DOHH2 (cell line): ENCODE results near the gene HAT1.

ENCODE experiments used
- H3F3A ChIP-seq: fragments of 200-600 bp; sonication (generic), shearing (Covaris generic); 2 replicates; pipeline ENCODE4 v1.6.0; 2016; ENCODE audit warnings: antibody characterized with exemption, mild to moderate bottlenecking; ENCODE audit not compliant: control insufficient read depth, insufficient read depth
- H3K27ac ChIP-seq: fragments of 200-600 bp; sonication (generic); 2 replicates; pipeline ENCODE4 v1.5.1; 2014; ENCODE audit warnings: low read depth, mild to moderate bottlenecking, low read length, moderate library complexity
- H3K27me3 ChIP-seq: fragments of 200-600 bp; sonication (generic); 2 replicates; pipeline ENCODE4 v1.6.1; 2014; ENCODE audit warnings: mild to moderate bottlenecking, low read length, mixed read lengths; ENCODE audit not compliant: control insufficient read depth
- H3K36me3 ChIP-seq: fragments of 200-600 bp; sonication (generic); 2 replicates; pipeline ENCODE4 v1.6.1; 2014; ENCODE audit warnings: mild to moderate bottlenecking, low read length, moderate library complexity, mixed read lengths; ENCODE audit not compliant: control insufficient read depth
- H3K4me1 ChIP-seq: fragments of 200-600 bp; sonication (generic); 2 replicates; pipeline ENCODE4 v1.6.1; 2014; ENCODE audit warnings: mild to moderate bottlenecking, low read length, mixed read lengths; ENCODE audit not compliant: control insufficient read depth
- H3K4me2 ChIP-seq: fragments of 200-600 bp; sonication (generic); 2 replicates; pipeline ENCODE4 v1.6.0; 2014; ENCODE audit warnings: mild to moderate bottlenecking, low read length, moderate library complexity
- H3K4me3 ChIP-seq: fragments of 200-600 bp; sonication (generic); 2 replicates; pipeline ENCODE4 v1.5.1; 2014; ENCODE audit warnings: mild to moderate bottlenecking, low read length, mixed read lengths
- H3K79me2 ChIP-seq: fragments of 200-600 bp; sonication (generic); 2 replicates; pipeline ENCODE4 v1.6.1; 2014; ENCODE audit warnings: mild to moderate bottlenecking, low read length, mixed read lengths; ENCODE audit not compliant: control insufficient read depth
- H3K9me2 ChIP-seq: fragments of 200-600 bp; sonication (generic); replicated peaks from 2 replicates; pipeline ENCODE4 v1.6.1; 2014; ENCODE audit warnings: mild to moderate bottlenecking, low read length, mixed read lengths; ENCODE audit not compliant: control insufficient read depth
- H3K9me3 ChIP-seq: fragments of 200-600 bp; sonication (generic); 2 replicates; pipeline ENCODE4 v1.6.1; 2014; ENCODE audit warnings: antibody characterized with exemption, low read length, mixed read lengths; ENCODE audit not compliant: control insufficient read depth, insufficient read depth
- H4K20me1 ChIP-seq: fragments of 200-600 bp; sonication (generic); 2 replicates; pipeline ENCODE4 v1.6.0; 2014; ENCODE audit warnings: low read depth, mild to moderate bottlenecking, antibody characterized with exemption, low read length, moderate library complexity; ENCODE audit not compliant: control insufficient read depth, insufficient read depth
- EZH2phosphoT487 ChIP-seq: fragments of 200-600 bp; sonication (generic); IDR thresholded peaks from 2 replicates; pipeline ENCODE4 v1.6.1; 2017; ENCODE audit warnings: borderline replicate concordance, mild to moderate bottlenecking, antibody characterized with exemption, low read length, moderate library complexity, mixed read lengths
- TF ChIP-seq, protein P1 (sequence below): fragments of 200-600 bp; sonication (generic); IDR thresholded peaks from one replicate; pipeline ENCODE4 v1.5.1; 2014; ENCODE audit warnings: antibody characterized with exemption, mild to moderate bottlenecking, low read depth, low read length; ENCODE audit not compliant: poor library complexity, severe bottlenecking

Gene HAT1

DNA sequence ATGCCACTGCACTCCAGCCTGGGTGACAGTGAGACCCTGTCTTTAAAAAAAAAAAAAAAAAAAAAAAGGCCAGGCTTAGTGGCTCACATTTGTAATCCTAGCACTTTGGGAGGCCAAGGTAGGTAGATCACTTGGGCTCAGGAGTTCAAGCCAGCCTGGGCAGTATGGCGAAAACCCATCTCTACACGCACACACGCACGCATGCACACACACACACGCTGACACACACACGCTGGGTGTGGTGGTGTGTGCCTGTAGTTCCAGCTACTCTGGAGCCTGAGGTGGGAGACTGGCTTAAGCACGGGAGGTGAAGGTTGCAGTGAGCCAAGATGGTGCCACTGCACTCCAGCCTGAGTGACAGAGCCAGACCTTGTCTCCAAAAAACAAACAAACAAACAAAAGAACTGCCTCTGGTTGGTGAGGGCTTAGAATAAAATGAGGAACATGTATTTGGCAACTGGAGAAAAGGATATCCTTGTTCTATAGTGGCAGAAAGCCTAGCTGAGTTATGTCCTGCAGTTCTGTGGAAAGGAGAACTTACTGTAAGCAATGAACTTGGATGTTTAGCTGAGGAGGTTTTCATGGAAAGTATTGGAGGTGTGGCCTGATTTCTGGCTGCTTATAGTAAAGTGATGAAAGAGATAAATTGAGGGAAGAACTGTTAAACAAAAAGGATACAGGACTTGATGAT lies 34.0 kb downstream of the HAT1 start:
- Histone ChIP-seq H3K4me3 (no peak overlapping the region), H3K27ac (no peak overlapping the region), H3K27me3 (no peaks in the 10 kb centered on the region), H3K79me2 (no peaks in the 10 kb centered on the region), H4K20me1 (no peaks in the 10 kb centered on the region), H3F3A (no peaks in the 10 kb centered on the region), H3K9me2 (no peaks in the 10 kb centered on the region), H3K9me3 (no peaks in the 10 kb centered on the region), H3K4me1 (no peaks in the 10 kb centered on the region), H3K36me3 (peaks cover 29% of the 10 kb centered on the region), H3K4me2 (no peak overlapping the region)
- TF ChIP-seq, protein P1, sequence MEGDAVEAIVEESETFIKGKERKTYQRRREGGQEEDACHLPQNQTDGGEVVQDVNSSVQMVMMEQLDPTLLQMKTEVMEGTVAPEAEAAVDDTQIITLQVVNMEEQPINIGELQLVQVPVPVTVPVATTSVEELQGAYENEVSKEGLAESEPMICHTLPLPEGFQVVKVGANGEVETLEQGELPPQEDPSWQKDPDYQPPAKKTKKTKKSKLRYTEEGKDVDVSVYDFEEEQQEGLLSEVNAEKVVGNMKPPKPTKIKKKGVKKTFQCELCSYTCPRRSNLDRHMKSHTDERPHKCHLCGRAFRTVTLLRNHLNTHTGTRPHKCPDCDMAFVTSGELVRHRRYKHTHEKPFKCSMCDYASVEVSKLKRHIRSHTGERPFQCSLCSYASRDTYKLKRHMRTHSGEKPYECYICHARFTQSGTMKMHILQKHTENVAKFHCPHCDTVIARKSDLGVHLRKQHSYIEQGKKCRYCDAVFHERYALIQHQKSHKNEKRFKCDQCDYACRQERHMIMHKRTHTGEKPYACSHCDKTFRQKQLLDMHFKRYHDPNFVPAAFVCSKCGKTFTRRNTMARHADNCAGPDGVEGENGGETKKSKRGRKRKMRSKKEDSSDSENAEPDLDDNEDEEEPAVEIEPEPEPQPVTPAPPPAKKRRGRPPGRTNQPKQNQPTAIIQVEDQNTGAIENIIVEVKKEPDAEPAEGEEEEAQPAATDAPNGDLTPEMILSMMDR, result no peak
- no peak for TF ChIP-seq EZH2phosphoT487

DNA sequence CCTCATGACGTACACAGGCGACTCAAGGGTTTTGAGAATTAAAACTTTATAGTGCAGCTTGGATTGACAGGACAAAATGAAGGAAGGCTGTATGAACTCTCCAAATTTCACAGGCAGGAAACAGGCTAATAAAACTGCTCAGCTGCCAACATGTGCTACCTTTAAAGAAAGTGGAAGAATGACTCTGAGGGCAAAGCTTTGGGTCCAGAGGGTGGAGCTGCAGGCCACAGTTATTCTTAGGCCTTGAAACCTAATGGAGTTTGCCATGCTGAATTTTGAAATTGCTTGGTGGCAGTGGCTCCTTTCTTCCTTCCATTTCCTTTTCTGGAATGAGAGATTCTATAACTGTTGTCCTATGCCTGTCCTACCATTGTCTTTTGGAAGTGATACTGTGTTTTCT lies 34.8 kb downstream of the HAT1 start:
- no peaks in the 10 kb centered on the region for H3F3A ChIP-seq

DNA sequence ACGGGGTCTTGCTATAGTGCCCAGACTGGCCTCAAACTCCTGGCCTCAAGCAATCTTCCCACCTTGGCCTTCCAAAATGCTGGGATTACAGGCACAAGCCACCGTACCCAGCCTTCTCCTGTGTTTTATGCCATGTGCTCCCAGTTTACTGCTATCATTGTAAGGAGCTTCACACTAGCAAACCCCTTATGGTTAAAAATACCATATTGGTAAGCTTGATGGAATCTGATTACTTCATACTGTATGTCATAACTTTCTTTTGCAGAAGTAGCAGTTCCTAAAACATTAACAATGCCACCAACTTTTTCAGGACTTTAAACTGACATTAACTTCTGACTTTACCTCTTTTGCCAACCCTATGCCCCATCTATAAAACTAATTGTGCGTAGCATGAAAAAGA lies 36.2 kb downstream of the HAT1 start:
- Histone ChIP-seq H3K4me2 (no peak overlapping the region), H3K9me3 (no peaks in the 10 kb centered on the region), H3K27ac (no peak overlapping the region), H3K9me2 (no peaks in the 10 kb centered on the region), H3K4me3 (no peak overlapping the region), H3K4me1 (no peaks in the 10 kb centered on the region), H3K36me3 (peaks cover 21% of the 10 kb centered on the region), H3K79me2 (no peaks in the 10 kb centered on the region), H3F3A (no peaks in the 10 kb centered on the region), H4K20me1 (no peaks in the 10 kb centered on the region), H3K27me3 (no peaks in the 10 kb centered on the region)
- TF ChIP-seq EZH2phosphoT487, result no peak
- TF ChIP-seq, protein P1, result no peak

More for the DNA sequence above, 34.8 kb downstream of the HAT1 start:
- no peaks in the 10 kb centered on the region for H3K9me2 ChIP-seq
- H3K4me3 ChIP-seq, result no peak overlapping the region
- no peaks in the 10 kb centered on the region for H3K4me1 ChIP-seq
- no peaks in the 10 kb centered on the region for H4K20me1 ChIP-seq
- no peak overlapping the region for H3K4me2 ChIP-seq
- H3K27me3 ChIP-seq, result no peaks in the 10 kb centered on the region
- H3K9me3 ChIP-seq, result no peaks in the 10 kb centered on the region
- H3K27ac ChIP-seq, result no peak overlapping the region
- no peaks in the 10 kb centered on the region for H3K79me2 ChIP-seq
- TF ChIP-seq, protein P1, result no peak
- no peak for TF ChIP-seq EZH2phosphoT487
- H3K36me3 ChIP-seq, result peaks cover 29% of the 10 kb centered on the region
